ENCODE data around the gene CDK11A.
"Not testable (repeated sequence)": the region's sequence is repeated elsewhere in the genome, so short reads cannot be mapped to it uniquely, and the experiment has no call there.

- TF ChIP-seq CTCF (IDR thresholded peaks at IDR 0.05); POLR2A (IDR thresholded peaks at IDR 0.05; ENCODE audit: low read length); BHLHE40 (IDR thresholded peaks at IDR 0.05; ENCODE audit: low read depth, low read length); HDAC2 (IDR thresholded peaks at IDR 0.05); FOSL2 (IDR thresholded peaks at IDR 0.05); FOSL2 (CRISPR knock-in tag; IDR thresholded peaks at IDR 0.05); ELK1 (IDR thresholded peaks at IDR 0.05; ENCODE audit: low read depth, low read length); CBX2 (IDR thresholded peaks at IDR 0.05; ENCODE audit: borderline replicate concordance, low read depth); PHF8 (IDR thresholded peaks at IDR 0.05; ENCODE audit: borderline replicate concordance, low read depth); EP300 (IDR thresholded peaks at IDR 0.05); RAD21 (conservative IDR thresholded peaks at IDR 0.05 in 1 of 2, IDR thresholded peaks at IDR 0.05 in 1 of 2); NR3C1 (IDR thresholded peaks at IDR 0.05); CHD2 (IDR thresholded peaks at IDR 0.05; ENCODE audit: low read length, partially characterized antibody): not testable (repeated sequence)
These were observed 6.1 kb upstream of the CDK11A start for GRCh38 chr1:1730230-1730629.

Measured in A549 (cell line).